ENCODE results near the gene TMEM181.
"Not testable (repeated sequence)": the region's sequence is repeated elsewhere in the genome, so short reads cannot be mapped to it uniquely, and the experiment has no call there.

Gene TMEM181

DNA sequence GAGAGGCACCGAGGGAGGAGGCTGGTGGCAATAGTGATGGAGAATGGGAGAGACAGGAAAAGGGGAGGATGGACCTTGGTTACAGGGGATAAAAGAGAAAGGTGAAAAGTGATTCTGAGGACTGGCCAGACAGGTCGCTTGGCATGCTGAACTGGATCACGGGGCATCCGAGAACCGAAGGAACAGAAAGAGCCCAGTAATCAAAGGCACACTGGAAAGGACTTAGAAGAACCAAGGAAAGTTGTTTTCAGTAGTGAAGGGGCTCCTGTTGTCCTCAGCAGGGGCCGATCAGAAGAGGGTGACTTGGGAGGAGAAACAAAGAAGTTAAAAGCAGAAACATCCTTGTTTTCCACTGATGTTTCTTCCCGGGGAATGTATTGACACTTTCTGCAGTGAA lies 108.8 kb downstream of the TMEM181 start:
- TF ChIP-seq CTCF (IDR thresholded peaks at IDR 0.05; ENCODE audit: insufficient read depth, missing control alignments) = no peak

DNA sequence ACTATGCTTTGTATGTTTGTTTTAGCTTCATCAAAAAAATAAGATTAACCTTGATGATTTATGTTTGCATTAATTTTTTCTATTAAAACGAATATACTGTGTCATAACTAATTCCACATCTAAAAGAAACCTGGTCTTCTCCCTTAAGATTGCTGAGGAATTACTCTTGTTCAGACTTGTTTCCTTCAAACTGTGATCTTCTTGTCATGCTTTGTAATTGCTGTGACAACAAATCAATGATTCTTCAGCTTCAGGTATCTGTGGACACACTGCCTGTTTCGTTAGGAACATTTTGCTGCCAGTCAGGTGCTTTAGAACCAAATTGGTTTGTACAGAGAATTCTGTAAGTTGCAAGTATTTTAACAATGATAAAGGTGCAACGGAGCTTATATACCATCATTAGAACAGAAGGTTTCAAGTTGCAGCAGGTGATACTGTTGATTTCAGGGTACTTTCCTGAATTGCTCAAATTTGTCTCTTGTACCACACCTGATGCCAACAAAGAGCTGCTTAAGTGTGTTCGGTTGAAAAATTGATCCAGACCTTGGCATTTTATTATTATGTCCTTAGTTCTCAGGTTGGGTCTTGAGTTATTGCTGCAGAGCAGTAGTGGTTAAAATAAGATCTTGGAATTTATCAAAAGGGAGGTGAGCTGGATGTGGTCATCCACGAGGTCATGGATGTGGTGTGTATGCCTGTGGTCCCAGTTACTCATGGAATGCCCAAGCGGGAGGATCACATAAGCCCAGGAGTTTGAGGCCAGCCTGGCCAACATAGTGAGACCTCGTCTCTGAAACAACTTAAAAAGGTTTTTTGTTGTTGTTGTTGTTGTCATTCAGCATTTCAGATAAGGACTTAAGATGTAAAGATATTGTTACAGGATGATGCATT lies 109.5 kb downstream of the TMEM181 start:
- FAIRE-seq (no peak), DNase-seq (ENCODE audit: insufficient read length, low spot score) (no peak)
- no peak for TF ChIP-seq CTCF (IDR thresholded peaks at IDR 0.05; ENCODE audit: insufficient read depth, missing control alignments)

More for the DNA sequence above, 108.8 kb downstream of the TMEM181 start:
- FAIRE-seq (no peak), DNase-seq (ENCODE audit: insufficient read length, low spot score) (no peak)

DNA sequence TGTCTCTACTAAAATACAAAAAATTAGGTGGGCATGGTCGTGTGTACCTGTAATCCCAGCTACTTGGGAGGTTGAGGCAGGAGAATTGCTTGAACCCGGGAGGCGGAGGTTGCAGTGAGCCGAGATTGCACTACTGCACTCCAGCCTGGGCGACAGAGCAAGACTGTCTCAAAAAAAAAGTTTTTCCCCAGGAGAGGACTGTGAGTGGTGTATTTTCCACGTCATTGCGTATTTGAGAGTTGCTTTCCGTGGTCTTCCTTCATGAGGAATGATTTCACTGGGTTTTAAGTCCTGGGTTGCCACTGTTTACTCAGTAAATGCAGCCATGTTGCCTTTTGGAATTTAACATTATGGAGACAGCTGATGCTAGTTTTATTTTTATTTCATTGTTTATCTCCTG lies 112.2 kb downstream of the TMEM181 start:
- not testable (repeated sequence) for FAIRE-seq; DNase-seq (ENCODE audit: insufficient read length, low spot score)

GRCh38 chr6:158672726-158673125 lies 112.8 kb downstream of the TMEM181 start:
- FAIRE-seq = no peak
- no peak for TF ChIP-seq CTCF (IDR thresholded peaks at IDR 0.05; ENCODE audit: insufficient read depth, missing control alignments)
- DNase-seq (ENCODE audit: insufficient read length, low spot score) = no peak

DNA sequence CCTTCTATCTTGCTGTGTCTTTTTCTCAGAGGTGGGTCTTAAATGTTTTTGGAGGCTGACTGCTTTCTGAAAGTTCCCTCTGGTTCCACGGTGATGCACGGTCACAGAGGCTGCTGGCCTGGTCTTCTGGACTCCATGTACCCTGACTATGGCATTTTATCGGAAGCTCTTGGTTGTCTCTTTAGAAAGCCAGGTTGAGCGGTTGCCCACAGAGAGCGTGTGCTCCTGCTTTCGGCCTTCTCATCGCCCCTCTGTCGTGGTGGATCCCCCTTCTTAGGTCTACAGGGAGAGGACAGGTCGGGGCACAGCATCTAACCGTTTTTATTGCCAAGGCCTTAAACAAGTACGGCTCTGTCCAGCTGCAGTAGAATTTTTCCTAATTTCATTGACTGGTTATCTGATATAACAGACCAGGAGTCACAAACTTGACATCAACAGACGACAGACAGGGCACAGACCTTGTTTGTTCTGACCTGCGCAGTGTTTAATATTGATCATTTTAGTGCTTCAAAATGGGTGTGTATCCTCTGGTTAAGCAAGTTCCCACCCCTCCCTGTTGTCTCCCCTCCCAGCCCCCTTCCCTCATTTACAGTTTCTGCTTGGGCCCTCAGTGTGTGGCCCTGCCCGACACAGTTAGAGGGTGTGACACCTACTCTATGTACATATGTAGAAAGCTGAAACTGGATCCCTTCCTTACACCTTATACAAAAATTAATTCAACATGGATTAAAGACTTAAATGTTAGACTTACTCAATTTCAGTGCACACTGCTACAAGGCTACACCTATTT lies 114.6 kb downstream of the TMEM181 start:
- TF ChIP-seq CTCF (IDR thresholded peaks at IDR 0.05; ENCODE audit: insufficient read depth, missing control alignments) = no peak

DNA sequence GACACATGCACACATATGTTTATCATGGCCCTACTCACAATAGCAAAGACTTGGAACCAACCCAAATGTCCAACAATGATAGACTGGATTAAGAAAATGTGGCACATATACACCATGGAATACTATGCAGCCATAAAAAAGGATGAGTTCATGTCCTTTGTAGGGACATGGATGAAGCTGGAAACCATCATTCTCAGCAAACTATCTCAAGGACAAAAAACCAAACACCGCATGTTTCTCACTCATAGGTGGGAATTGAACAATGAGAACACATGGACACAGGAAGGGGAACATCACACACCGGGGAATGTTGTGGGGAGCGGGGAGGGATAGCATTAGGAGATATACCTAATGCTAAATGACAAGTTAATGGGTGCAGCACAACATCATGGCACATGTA lies 117.2 kb downstream of the TMEM181 start:
- not testable (repeated sequence) for FAIRE-seq

More for the DNA sequence above, 114.6 kb downstream of the TMEM181 start:
- DNase-seq (ENCODE audit: insufficient read length, low spot score) = no peak
- FAIRE-seq = no peak

GRCh38 chr6:158677906-158678578 lies 118.2 kb downstream of the TMEM181 start:
- no peak for TF ChIP-seq CTCF (IDR thresholded peaks at IDR 0.05; ENCODE audit: insufficient read depth, missing control alignments)
- DNase-seq (ENCODE audit: insufficient read length, low spot score) (no peak), FAIRE-seq (no peak)

More for the DNA sequence above, 117.2 kb downstream of the TMEM181 start:
- not testable (repeated sequence) for DNase-seq (ENCODE audit: insufficient read length, low spot score)

Data from D721Med (cell line).